Smooth muscle cell (in vitro differentiated cells): ENCODE results near the gene DNAJC5G. TPM values are rescaled to one million over a fixed set of nuclear protein-coding genes. Genes with fewer than 3 reads are reported as not detected.

ENCODE experiments used
- DNase-seq: peaks from one replicate; lab custom pipeline; 2025; ENCODE audit not compliant: unreplicated experiment; lab: John Stamatoyannopoulos, UW
- H2AFZ ChIP-seq: fragments of 200-600 bp; sonication (generic); 2 replicates; pipeline ENCODE4 v1.6.0; 2016; ENCODE audit warnings: antibody characterized with exemption, low read depth, mild to moderate bottlenecking
- H3F3A ChIP-seq: fragments of 200-600 bp; sonication (generic); 2 replicates; pipeline ENCODE4 v1.6.0; 2017; ENCODE audit warnings: antibody characterized with exemption, low read depth
- H3K27ac ChIP-seq: fragments of 200-600 bp; sonication (generic); 2 replicates; pipeline ENCODE4 v1.5.1; 2016; ENCODE audit warnings: low read depth, mild to moderate bottlenecking
- H3K27me3 ChIP-seq: fragments of 200-600 bp; sonication (generic); 2 replicates; pipeline ENCODE4 v1.6.1; 2016; ENCODE audit warnings: low read depth, mild to moderate bottlenecking
- H3K36me3 ChIP-seq: fragments of 200-600 bp; sonication (generic); 2 replicates; pipeline ENCODE4 v1.5.1; 2016; ENCODE audit warnings: low read depth
- H3K4me1 ChIP-seq: fragments of 200-600 bp; sonication (generic); 2 replicates; pipeline ENCODE4 v1.5.1; 2016; ENCODE audit warnings: low read depth
- H3K4me2 ChIP-seq: fragments of 200-600 bp; sonication (generic); 2 replicates; pipeline ENCODE4 v1.6.0; 2016; ENCODE audit warnings: mild to moderate bottlenecking
- H3K4me3 ChIP-seq: fragments of 200-600 bp; sonication (generic); 2 replicates; pipeline ENCODE4 v1.5.1; 2016; ENCODE audit warnings: mild to moderate bottlenecking
- H3K79me2 ChIP-seq: fragments of 200-600 bp; sonication (generic); 2 replicates; pipeline ENCODE4 v1.6.0; 2016; ENCODE audit warnings: low read depth, mild to moderate bottlenecking
- H3K9ac ChIP-seq: fragments of 200-600 bp; sonication (generic); 2 replicates; pipeline ENCODE4 v1.6.0; 2016; ENCODE audit warnings: low read depth
- H3K9me3 ChIP-seq: fragments of 200-600 bp; sonication (generic); replicated peaks from 2 replicates; pipeline ENCODE4 v1.5.1; 2016; ENCODE audit warnings: low read depth
- H4K20me1 ChIP-seq: fragments of 200-600 bp; sonication (generic); 2 replicates; pipeline ENCODE4 v1.6.0; 2016; ENCODE audit warnings: low read depth
- CTCF ChIP-seq: fragments of 200-600 bp; sonication (generic); IDR thresholded peaks from 2 replicates; pipeline ENCODE4 v1.5.1; 2017; ENCODE audit warnings: borderline replicate concordance, mild to moderate bottlenecking, antibody characterized with exemption; ENCODE audit not compliant: insufficient read depth, poor library complexity, severe bottlenecking
- WGBS: methylation state at CpG from one replicate; pipeline ENCODE4 v1.1.7; 2016; ENCODE audit warnings: low lambda C conversion rate; 5-methylcytosine and 5-hydroxymethylcytosine counted together
- polyA plus RNA-seq: library from polyadenylated mRNA; unstranded; fragments of >200 nt; fragmentation: Nextera tagmentation; extraction: Ambion mirVana; gene quantifications from 2 replicates; pipeline ENCODE4 v1.2.1, GENCODE V29; 2016
- total RNA-seq: library from RNA; depleted of rRNA; stranded (reverse); fragments of >200 nt; gene quantifications from 2 replicates; pipeline ENCODE4 v1.2.3, GENCODE V29; 2014

DNAJC5G gene
- total RNA-seq (not detected in 2 replicates), polyA plus RNA-seq (not detected in 2 replicates)

GRCh38 chr2:27275211-27276150, at the start of gene DNAJC5G:
TSS of gene DNAJC5G (plus strand) at chr2:27275433. CDS start at chr2:27276729, 1,296 bp downstream.
- WGBS, result 88% methylated on average over 39 of the region's 39 CpGs
- DNase-seq, result no peak
- H3K36me3 ChIP-seq, result no peaks in the 10 kb centered on the region
- H3K9ac ChIP-seq, result no peak within 1 kb of the TSS
- no peaks in the 10 kb centered on the region for H3K4me1 ChIP-seq
- H2AFZ ChIP-seq, result no peak within 1 kb of the TSS
- no peak within 1 kb of the TSS for H3K27ac ChIP-seq
- H3K9me3 ChIP-seq, result no peaks in the 10 kb centered on the region
- H3K27me3 ChIP-seq, result peaks cover 15% of the 10 kb centered on the region
- no peak for TF ChIP-seq CTCF
- no peaks in the 10 kb centered on the region for H3F3A ChIP-seq
- H4K20me1 ChIP-seq, result no peaks in the 10 kb centered on the region
- H3K4me2 ChIP-seq, result no peak within 1 kb of the TSS
- H3K79me2 ChIP-seq, result no peaks in the 10 kb centered on the region
- H3K4me3 ChIP-seq, result no peak within 1 kb of the TSS

GRCh38 chr2:27225526-27225925, 49.7 kb upstream of the DNAJC5G start:
- Histone ChIP-seq H3K36me3 (peaks cover 14% of the 10 kb centered on the region), H3K9ac (no peak overlapping the region), H3K79me2 (no peaks in the 10 kb centered on the region), H3K4me2 (no peak overlapping the region), H3K9me3 (no peaks in the 10 kb centered on the region), H3F3A (no peaks in the 10 kb centered on the region), H2AFZ (no peak overlapping the region), H3K4me3 (no peak overlapping the region), H3K27me3 (no peaks in the 10 kb centered on the region), H4K20me1 (no peaks in the 10 kb centered on the region), H3K4me1 (no peaks in the 10 kb centered on the region), H3K27ac (no peak overlapping the region)
- no peak for DNase-seq
- TF ChIP-seq CTCF, result no peak
- 98% methylated on average over 9 of the region's 9 CpGs for WGBS

GRCh38 chr2:27227501-27227900, 47.7 kb upstream of the DNAJC5G start:
- WGBS, result 94% methylated on average over 2 of the region's 2 CpGs
- Histone ChIP-seq H3K79me2 (no peaks in the 10 kb centered on the region), H2AFZ (no peak overlapping the region), H4K20me1 (no peaks in the 10 kb centered on the region), H3K4me3 (no peak overlapping the region), H3K4me1 (no peaks in the 10 kb centered on the region), H3K9ac (no peak overlapping the region), H3K9me3 (no peaks in the 10 kb centered on the region), H3K27me3 (no peaks in the 10 kb centered on the region), H3F3A (no peaks in the 10 kb centered on the region), H3K36me3 (peaks cover 17% of the 10 kb centered on the region), H3K27ac (no peak overlapping the region), H3K4me2 (no peak overlapping the region)
- TF ChIP-seq CTCF, result no peak
- DNase-seq, result no peak
